HEK293 (cell line): ENCODE results near the gene DOCK3.

Experiments
- CTCF ChIA-PET: fragments of 350-600 bp; formaldehyde crosslinking; extraction: SDS; loops from one replicate; lab custom pipeline; 2021; ENCODE audit warnings: antibody characterized with exemption; lab: Yijun Ruan, JAX
- POLR2A ChIA-PET: fragments of 300-600 bp; formaldehyde crosslinking; extraction: SDS; loops from one replicate; lab custom pipeline; 2020; ENCODE audit warnings: antibody characterized with exemption, inconsistent platforms; lab: Yijun Ruan, JAX
- H3K27ac ChIP-seq: fragments of 200-500 bp; sonication (Bioruptor generic); 2 replicates; pipeline ENCODE4 v1.5.1; 2014; ENCODE audit warnings: low read depth, low read length, control low read depth, inconsistent platforms; ENCODE audit errors: extremely low read depth
- H3K36me3 ChIP-seq, 2 experiments: fragments of 200-500 bp in 1 of 2; sonication (Bioruptor generic) in 1 of 2; 1 replicate in 1 of 2; 2 replicates in 1 of 2; pipeline ENCODE4 v1.5.1; 2014 to 2017; ENCODE audit warnings: inconsistent platforms in 2 of 2, low read length in 2 of 2; ENCODE audit not compliant: control insufficient read depth in 2 of 2, insufficient read depth in 1 of 2
- H3K4me1 ChIP-seq: fragments of 200-500 bp; sonication (Bioruptor generic); 2 replicates; pipeline ENCODE4 v1.5.1; 2014; ENCODE audit warnings: mild to moderate bottlenecking, low read length, inconsistent platforms; ENCODE audit not compliant: control insufficient read depth, insufficient read depth
- H3K4me3 ChIP-seq: 2 replicates; pipeline ENCODE4 v1.5.1; 2011; ENCODE audit warnings: low read depth, mild to moderate bottlenecking, control low read depth, low read length, moderate library complexity
- H3K9me3 ChIP-seq: fragments of 200-500 bp; sonication (Bioruptor generic); 2 replicates; pipeline ENCODE4 v1.5.1; 2014; ENCODE audit warnings: low read depth, low read length, inconsistent platforms; ENCODE audit not compliant: control insufficient read depth, insufficient read depth
- GLI4 ChIP-seq: fragments of 450-650 bp; formaldehyde crosslinking; IDR thresholded peaks from 2 replicates; pipeline ENCODE4 v1.5.1; 2016; ENCODE audit warnings: missing biosample characterization, missing genetic modification characterization
- GLIS1 ChIP-seq: fragments of 450-650 bp; formaldehyde crosslinking; IDR thresholded peaks from 2 replicates; pipeline ENCODE4 v1.5.1; 2016; ENCODE audit warnings: missing biosample characterization, missing genetic modification characterization
- HOXD13 ChIP-seq: sonication (generic); formaldehyde crosslinking; IDR thresholded peaks from 2 replicates; pipeline ENCODE4 v1.8.0; 2022; ENCODE audit warnings: missing genetic modification reagents, borderline replicate concordance
- IKZF3 ChIP-seq: fragments of 450-650 bp; IDR thresholded peaks from 2 replicates; pipeline ENCODE4 v1.5.0; 2018; ENCODE audit warnings: missing biosample characterization, mild to moderate bottlenecking, missing genetic modification characterization, moderate library complexity
- ZBTB20 ChIP-seq: fragments of 450-650 bp; formaldehyde crosslinking; IDR thresholded peaks from 2 replicates; pipeline ENCODE4 v1.5.1; 2016; ENCODE audit warnings: missing biosample characterization, missing genetic modification characterization
- ZBTB21 ChIP-seq: fragments of 450-650 bp; formaldehyde crosslinking; IDR thresholded peaks from 2 replicates; pipeline ENCODE4 v1.5.1; 2017; ENCODE audit warnings: missing biosample characterization, missing genetic modification characterization
- ZFP41 ChIP-seq: fragments of 450-650 bp; formaldehyde crosslinking; IDR thresholded peaks from 2 replicates; pipeline ENCODE4 v1.5.1; 2016; ENCODE audit warnings: missing biosample characterization, missing genetic modification characterization, borderline replicate concordance
- ZNF175 ChIP-seq: fragments of 450-650 bp; formaldehyde crosslinking; IDR thresholded peaks from 2 replicates; pipeline ENCODE4 v1.5.1; 2016; ENCODE audit warnings: missing biosample characterization, missing genetic modification characterization
- ZNF19 ChIP-seq: fragments of 450-650 bp; formaldehyde crosslinking; IDR thresholded peaks from 2 replicates; pipeline ENCODE4; 2016; ENCODE audit warnings: missing biosample characterization, missing genetic modification characterization, low read depth
- ZNF239 ChIP-seq: fragments of 450-650 bp; formaldehyde crosslinking; IDR thresholded peaks from 2 replicates; pipeline ENCODE4 v1.5.1; 2016; ENCODE audit warnings: missing biosample characterization, missing genetic modification characterization
- ZNF266 ChIP-seq: fragments of 450-650 bp; formaldehyde crosslinking; IDR thresholded peaks from 2 replicates; pipeline ENCODE4 v1.5.1; 2016; ENCODE audit warnings: missing biosample characterization, missing genetic modification characterization, low read depth
- ZNF366 ChIP-seq: fragments of 450-650 bp; formaldehyde crosslinking; conservative IDR thresholded peaks from 2 replicates; pipeline ENCODE4 v1.5.1; 2016; ENCODE audit warnings: missing biosample characterization, missing genetic modification characterization
- ZNF37A ChIP-seq: fragments of 450-650 bp; IDR thresholded peaks from 2 replicates; pipeline ENCODE4 v1.5.1; 2018; ENCODE audit warnings: missing biosample characterization, missing genetic modification characterization
- ZNF391 ChIP-seq: fragments of 450-650 bp; formaldehyde crosslinking; IDR thresholded peaks from 2 replicates; pipeline ENCODE4 v1.5.1; 2016; ENCODE audit warnings: low read depth, missing biosample characterization, missing genetic modification characterization, borderline replicate concordance
- ZNF423 ChIP-seq: fragments of 450-650 bp; formaldehyde crosslinking; IDR thresholded peaks from 2 replicates; pipeline ENCODE4 v1.5.1; 2016; ENCODE audit warnings: missing biosample characterization, missing genetic modification characterization
- ZNF549 ChIP-seq: fragments of 450-650 bp; IDR thresholded peaks from 2 replicates; pipeline ENCODE4 v1.5.1; 2018; ENCODE audit warnings: missing biosample characterization, missing genetic modification characterization, mild to moderate bottlenecking, inconsistent platforms, moderate library complexity
- ZNF596 ChIP-seq: fragments of 450-650 bp; IDR thresholded peaks from 2 replicates; pipeline ENCODE4 v1.5.0; 2018; ENCODE audit warnings: missing biosample characterization, mild to moderate bottlenecking, missing genetic modification characterization, moderate library complexity
- ZNF624 ChIP-seq: fragments of 450-650 bp; formaldehyde crosslinking; IDR thresholded peaks from 2 replicates; pipeline ENCODE4 v1.5.1; 2017; ENCODE audit warnings: missing biosample characterization, missing genetic modification characterization
- ZNF707 ChIP-seq: fragments of 450-650 bp; formaldehyde crosslinking; IDR thresholded peaks from 2 replicates; pipeline ENCODE4 v1.5.1; 2016; ENCODE audit warnings: missing biosample characterization, missing genetic modification characterization
- ZNF768 ChIP-seq: fragments of 450-650 bp; formaldehyde crosslinking; IDR thresholded peaks from 2 replicates; pipeline ENCODE4 v1.5.1; 2018; ENCODE audit warnings: missing biosample characterization, mild to moderate bottlenecking, missing genetic modification characterization
- ZNF792 ChIP-seq: fragments of 450-650 bp; formaldehyde crosslinking; IDR thresholded peaks from 2 replicates; pipeline ENCODE4 v1.5.1; 2016; ENCODE audit warnings: missing biosample characterization, missing genetic modification characterization
- ZSCAN16 ChIP-seq: fragments of 450-650 bp; formaldehyde crosslinking; IDR thresholded peaks from 2 replicates; pipeline ENCODE4 v1.5.1; 2016; ENCODE audit warnings: missing biosample characterization, missing genetic modification characterization
- TF ChIP-seq, protein P1 (sequence below): fragments of 450-650 bp; formaldehyde crosslinking; IDR thresholded peaks from 2 replicates; pipeline ENCODE4 v1.5.1; 2016; ENCODE audit warnings: missing biosample characterization, missing genetic modification characterization
- TF ChIP-seq, protein P2 (sequence below): fragments of 450-650 bp; formaldehyde crosslinking; IDR thresholded peaks from 2 replicates; pipeline ENCODE4 v1.5.1; 2017; ENCODE audit warnings: missing biosample characterization, missing genetic modification characterization
- TF ChIP-seq, protein P3 (sequence below): fragments of 450-650 bp; formaldehyde crosslinking; IDR thresholded peaks from 2 replicates; pipeline ENCODE4 v1.5.1; 2016; ENCODE audit warnings: missing biosample characterization, missing genetic modification characterization, borderline replicate concordance
- TF ChIP-seq, protein P4 (sequence below): fragments of 450-650 bp; formaldehyde crosslinking; IDR thresholded peaks from 2 replicates; pipeline ENCODE4 v1.5.1; 2016; ENCODE audit warnings: missing biosample characterization, missing genetic modification characterization

Gene DOCK3

DNA sequence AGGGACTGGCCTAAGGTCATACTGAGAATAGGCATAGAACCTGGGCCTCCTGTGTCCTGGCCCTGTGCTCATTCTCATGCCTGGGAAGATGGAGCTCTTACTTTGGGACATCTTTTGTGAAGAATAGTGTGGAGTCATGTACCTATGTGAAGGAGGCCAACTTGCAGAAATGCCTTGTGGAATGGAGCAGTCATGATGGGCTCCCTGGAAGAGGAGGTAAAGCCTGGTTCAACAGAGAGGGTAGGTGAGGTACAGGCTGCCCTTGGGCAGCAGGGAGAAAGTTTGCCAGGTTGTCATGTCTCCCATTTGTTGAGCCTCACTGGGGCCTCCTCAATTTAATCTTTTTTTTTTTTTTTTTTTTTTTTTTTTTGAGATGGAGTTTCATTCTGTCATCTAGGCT, 39.7 kb upstream of the DOCK3 start:
- Histone ChIP-seq H3K27ac (no peak overlapping the region), H3K4me1 (peaks cover 2% of the 10 kb centered on the region), H3K9me3 (no peaks in the 10 kb centered on the region), H3K36me3 (no peaks in the 10 kb centered on the region), H3K4me3 (no peak overlapping the region)
- TF ChIP-seq, protein P1, sequence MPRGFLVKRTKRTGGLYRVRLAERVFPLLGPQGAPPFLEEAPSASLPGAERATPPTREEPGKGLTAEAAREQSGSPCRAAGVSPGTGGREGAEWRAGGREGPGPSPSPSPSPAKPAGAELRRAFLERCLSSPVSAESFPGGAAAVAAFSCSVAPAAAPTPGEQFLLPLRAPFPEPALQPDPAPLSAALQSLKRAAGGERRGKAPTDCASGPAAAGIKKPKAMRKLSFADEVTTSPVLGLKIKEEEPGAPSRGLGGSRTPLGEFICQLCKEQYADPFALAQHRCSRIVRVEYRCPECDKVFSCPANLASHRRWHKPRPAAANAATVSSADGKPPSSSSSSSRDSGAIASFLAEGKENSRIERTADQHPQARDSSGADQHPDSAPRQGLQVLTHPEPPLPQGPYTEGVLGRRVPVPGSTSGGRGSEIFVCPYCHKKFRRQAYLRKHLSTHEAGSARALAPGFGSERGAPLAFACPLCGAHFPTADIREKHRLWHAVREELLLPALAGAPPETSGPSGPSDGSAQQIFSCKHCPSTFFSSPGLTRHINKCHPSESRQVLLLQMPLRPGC, result no peak
- no peak for TF ChIP-seq GLIS1 (tag by site-specific recombination)
- no peak for TF ChIP-seq ZSCAN16
- TF ChIP-seq ZBTB21 (tag by site-specific recombination), result no peak
- TF ChIP-seq ZNF37A (tag by site-specific recombination), result no peak
- no peak for TF ChIP-seq ZFP41 (tag by site-specific recombination)
- TF ChIP-seq, protein P2, sequence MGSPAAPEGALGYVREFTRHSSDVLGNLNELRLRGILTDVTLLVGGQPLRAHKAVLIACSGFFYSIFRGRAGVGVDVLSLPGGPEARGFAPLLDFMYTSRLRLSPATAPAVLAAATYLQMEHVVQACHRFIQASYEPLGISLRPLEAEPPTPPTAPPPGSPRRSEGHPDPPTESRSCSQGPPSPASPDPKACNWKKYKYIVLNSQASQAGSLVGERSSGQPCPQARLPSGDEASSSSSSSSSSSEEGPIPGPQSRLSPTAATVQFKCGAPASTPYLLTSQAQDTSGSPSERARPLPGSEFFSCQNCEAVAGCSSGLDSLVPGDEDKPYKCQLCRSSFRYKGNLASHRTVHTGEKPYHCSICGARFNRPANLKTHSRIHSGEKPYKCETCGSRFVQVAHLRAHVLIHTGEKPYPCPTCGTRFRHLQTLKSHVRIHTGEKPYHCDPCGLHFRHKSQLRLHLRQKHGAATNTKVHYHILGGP (tag by site-specific recombination), result no peak
- TF ChIP-seq ZNF239 (tag by site-specific recombination), result no peak
- TF ChIP-seq ZNF366 (tag by site-specific recombination), result no peak
- TF ChIP-seq, protein P3, sequence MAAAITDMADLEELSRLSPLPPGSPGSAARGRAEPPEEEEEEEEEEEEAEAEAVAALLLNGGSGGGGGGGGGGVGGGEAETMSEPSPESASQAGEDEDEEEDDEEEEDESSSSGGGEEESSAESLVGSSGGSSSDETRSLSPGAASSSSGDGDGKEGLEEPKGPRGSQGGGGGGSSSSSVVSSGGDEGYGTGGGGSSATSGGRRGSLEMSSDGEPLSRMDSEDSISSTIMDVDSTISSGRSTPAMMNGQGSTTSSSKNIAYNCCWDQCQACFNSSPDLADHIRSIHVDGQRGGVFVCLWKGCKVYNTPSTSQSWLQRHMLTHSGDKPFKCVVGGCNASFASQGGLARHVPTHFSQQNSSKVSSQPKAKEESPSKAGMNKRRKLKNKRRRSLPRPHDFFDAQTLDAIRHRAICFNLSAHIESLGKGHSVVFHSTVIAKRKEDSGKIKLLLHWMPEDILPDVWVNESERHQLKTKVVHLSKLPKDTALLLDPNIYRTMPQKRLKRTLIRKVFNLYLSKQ (tag by site-specific recombination), result no peak
- no peak for TF ChIP-seq ZNF549 (tag by site-specific recombination)
- TF ChIP-seq, protein P4, sequence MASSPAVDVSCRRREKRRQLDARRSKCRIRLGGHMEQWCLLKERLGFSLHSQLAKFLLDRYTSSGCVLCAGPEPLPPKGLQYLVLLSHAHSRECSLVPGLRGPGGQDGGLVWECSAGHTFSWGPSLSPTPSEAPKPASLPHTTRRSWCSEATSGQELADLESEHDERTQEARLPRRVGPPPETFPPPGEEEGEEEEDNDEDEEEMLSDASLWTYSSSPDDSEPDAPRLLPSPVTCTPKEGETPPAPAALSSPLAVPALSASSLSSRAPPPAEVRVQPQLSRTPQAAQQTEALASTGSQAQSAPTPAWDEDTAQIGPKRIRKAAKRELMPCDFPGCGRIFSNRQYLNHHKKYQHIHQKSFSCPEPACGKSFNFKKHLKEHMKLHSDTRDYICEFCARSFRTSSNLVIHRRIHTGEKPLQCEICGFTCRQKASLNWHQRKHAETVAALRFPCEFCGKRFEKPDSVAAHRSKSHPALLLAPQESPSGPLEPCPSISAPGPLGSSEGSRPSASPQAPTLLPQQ (tag by site-specific recombination), result no peak
- no peak for TF ChIP-seq ZNF596 (tag by site-specific recombination)
- TF ChIP-seq IKZF3 (tag by site-specific recombination), result no peak
- no peak for TF ChIP-seq ZNF768 (tag by site-specific recombination)
- ChIA-PET POLR2A (no interaction called here), CTCF (no interaction called here)

DNA sequence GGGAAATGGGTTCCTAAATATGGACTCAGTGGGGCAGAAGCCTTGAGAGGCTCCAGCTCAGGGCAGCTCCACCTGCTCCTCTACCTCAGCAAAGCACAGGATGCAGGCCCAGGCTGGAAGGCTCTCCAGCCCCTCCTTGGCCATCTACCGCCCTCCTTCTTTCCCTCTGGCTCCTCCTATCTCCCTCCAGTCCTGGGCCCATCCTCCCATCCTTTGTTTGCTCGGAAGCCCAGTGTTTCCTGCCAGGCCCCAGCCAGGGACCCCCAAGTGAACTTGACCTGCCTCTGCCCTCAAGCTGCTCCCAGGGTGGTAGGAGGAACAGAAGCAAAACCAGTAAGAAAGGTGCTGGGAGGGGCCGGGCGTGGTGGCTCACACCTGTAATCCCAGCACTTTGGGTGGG, 37.7 kb upstream of the DOCK3 start:
- Histone ChIP-seq H3K4me3 (no peak overlapping the region), H3K4me1 (peaks cover 2% of the 10 kb centered on the region)
- ChIA-PET POLR2A (no interaction called here), CTCF (no interaction called here)
- no peak for TF ChIP-seq ZNF423 (tag by site-specific recombination)
- TF ChIP-seq ZNF175 (tag by site-specific recombination), result no peak
- no peak for TF ChIP-seq ZNF792 (tag by site-specific recombination)
- TF ChIP-seq ZNF624 (tag by site-specific recombination), result no peak
- TF ChIP-seq GLI4 (tag by site-specific recombination), result no peak
- TF ChIP-seq HOXD13, result no peak
- no peak for TF ChIP-seq ZNF707 (tag by site-specific recombination)
- TF ChIP-seq ZBTB20 (tag by site-specific recombination), result no peak
- TF ChIP-seq ZNF266, result no peak
- TF ChIP-seq ZNF19 (tag by site-specific recombination), result no peak
- no peak for TF ChIP-seq ZNF391 (tag by site-specific recombination)
- TF ChIP-seq, all 188 proteins: peak for 0
- H3K36me3 ChIP-seq, result peaks cover 0 to 13% of the 10 kb centered on the region in 2 experiments; a peak in 1 of 3 replicates
- no peaks in the 10 kb centered on the region for H3K9me3 ChIP-seq
- no peak overlapping the region for H3K27ac ChIP-seq
